KMS-11 (cell line): Measurements from ENCODE around the gene GALNT8.

Experiments used
- H2AFZ ChIP-seq: fragments of 200-600 bp; sonication (generic); 2 replicates; pipeline ENCODE4 v1.6.1; 2016; ENCODE audit warnings: antibody characterized with exemption, mixed run types, low read depth
- H3K27ac ChIP-seq: fragments of 200-600 bp; sonication (generic); 2 replicates; pipeline ENCODE4 v1.6.1; 2016; ENCODE audit warnings: mild to moderate bottlenecking, mixed run types
- H3K27me3 ChIP-seq: fragments of 200-600 bp; sonication (generic); 2 replicates; pipeline ENCODE4 v1.6.1; 2017; ENCODE audit warnings: mild to moderate bottlenecking, low read depth, mixed run types, moderate library complexity; ENCODE audit not compliant: insufficient read depth
- H3K36me3 ChIP-seq: fragments of 200-600 bp; sonication (generic); 2 replicates; pipeline ENCODE4 v1.6.1; 2017; ENCODE audit warnings: mild to moderate bottlenecking, mixed run types; ENCODE audit not compliant: insufficient read depth
- H3K4me1 ChIP-seq: fragments of 200-600 bp; sonication (generic); 2 replicates; pipeline ENCODE4 v1.6.1; 2016; ENCODE audit warnings: mild to moderate bottlenecking, low read depth, mixed run types; ENCODE audit not compliant: poor library complexity, severe bottlenecking
- H3K4me2 ChIP-seq: fragments of 200-600 bp; sonication (generic); 2 replicates; pipeline ENCODE4 v1.7.0; 2016; ENCODE audit warnings: mild to moderate bottlenecking, mixed run types
- H3K4me3 ChIP-seq: fragments of 200-600 bp; sonication (generic); IDR thresholded peaks from 2 replicates; pipeline ENCODE4 v1.6.1; 2017; ENCODE audit warnings: low read depth, low read length, mixed read lengths; ENCODE audit not compliant: insufficient read depth
- H3K79me2 ChIP-seq: fragments of 200-600 bp; sonication (generic); 2 replicates; pipeline ENCODE4 v1.6.1; 2016; ENCODE audit warnings: low read depth, mixed run types; ENCODE audit not compliant: insufficient read depth
- H3K9ac ChIP-seq: fragments of 200-600 bp; sonication (generic); 2 replicates; pipeline ENCODE4 v1.6.1; 2016; ENCODE audit warnings: mild to moderate bottlenecking, mixed run types
- H4K20me1 ChIP-seq: fragments of 200-600 bp; sonication (generic); 2 replicates; pipeline ENCODE4 v1.6.1; 2016; ENCODE audit warnings: mild to moderate bottlenecking, mixed run types; ENCODE audit not compliant: insufficient read depth
- CTCF ChIP-seq: fragments of 200-600 bp; sonication (generic); conservative IDR thresholded peaks from 2 replicates; pipeline ENCODE4 v1.6.1; 2017; ENCODE audit warnings: low read depth, mild to moderate bottlenecking, antibody characterized with exemption, low read length, moderate library complexity, mixed read lengths

The GALNT8 gene

DNA sequence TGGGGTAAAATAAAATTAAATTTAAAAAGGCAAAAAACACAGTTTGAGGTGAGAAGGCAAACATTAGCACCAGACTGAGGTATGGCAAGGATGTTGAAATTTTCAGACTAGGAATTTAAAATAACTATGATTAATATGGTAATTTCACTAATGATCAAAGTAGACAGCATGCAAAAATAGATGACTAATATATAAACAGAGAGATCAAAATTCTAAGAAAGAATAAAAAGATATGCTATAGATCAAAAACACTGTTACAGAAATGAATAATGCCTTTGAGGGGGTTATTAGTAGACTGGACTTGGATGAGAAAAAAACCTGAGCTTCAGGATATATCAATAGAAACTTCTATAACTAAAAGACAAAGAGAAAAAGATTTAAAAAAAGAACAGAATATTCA is 14.4 kb upstream of the GALNT8 start:
- Histone ChIP-seq H3K9ac (no peak overlapping the region), H4K20me1 (no peaks in the 10 kb centered on the region), H3K4me3 (no peak overlapping the region), H3K36me3 (no peaks in the 10 kb centered on the region), H3K27me3 (no peaks in the 10 kb centered on the region), H3K4me2 (no peak overlapping the region), H3K4me1 (no peaks in the 10 kb centered on the region), H3K79me2 (no peaks in the 10 kb centered on the region), H3K27ac (no peak overlapping the region), H2AFZ (no peak overlapping the region)
- no peak for TF ChIP-seq CTCF

- Histone ChIP-seq H3K79me2 (no peaks in the 10 kb centered on the region), H3K27ac (no peak overlapping the region), H4K20me1 (no peaks in the 10 kb centered on the region), H3K27me3 (no peaks in the 10 kb centered on the region), H2AFZ (no peak overlapping the region), H3K36me3 (no peaks in the 10 kb centered on the region), H3K4me3 (no peak overlapping the region), H3K9ac (no peak overlapping the region), H3K4me2 (no peak overlapping the region), H3K4me1 (no peaks in the 10 kb centered on the region)
- no peak for TF ChIP-seq CTCF
Measured at GRCh38 chr12:4707306-4707705, 12.9 kb upstream of the GALNT8 start.

DNA sequence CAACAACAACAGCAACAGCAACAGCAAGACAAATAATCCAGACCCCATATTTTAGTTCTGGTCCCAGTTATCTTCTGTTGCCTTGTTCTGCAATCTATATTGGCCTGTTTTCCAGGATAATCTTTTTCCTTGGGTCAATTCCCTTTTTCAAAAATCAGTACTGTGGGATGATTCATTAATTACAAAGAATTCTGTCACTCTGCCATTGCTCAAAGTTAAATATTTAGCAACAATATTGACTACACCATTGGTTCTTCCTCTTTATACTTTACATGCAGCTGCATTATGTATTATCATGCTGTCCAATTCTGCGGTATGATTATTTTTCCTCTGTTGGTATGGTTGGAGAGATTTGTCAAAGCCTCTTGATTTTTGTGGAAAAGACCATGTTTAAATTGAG is 10.1 kb upstream of the GALNT8 start:
- Histone ChIP-seq H2AFZ (no peak overlapping the region), H3K27ac (no peak overlapping the region), H3K4me2 (no peak overlapping the region), H3K4me3 (no peak overlapping the region), H3K9ac (no peak overlapping the region), H3K79me2 (no peaks in the 10 kb centered on the region), H3K4me1 (no peaks in the 10 kb centered on the region), H4K20me1 (no peaks in the 10 kb centered on the region), H3K27me3 (no peaks in the 10 kb centered on the region), H3K36me3 (no peaks in the 10 kb centered on the region)
- no peak for TF ChIP-seq CTCF

DNA sequence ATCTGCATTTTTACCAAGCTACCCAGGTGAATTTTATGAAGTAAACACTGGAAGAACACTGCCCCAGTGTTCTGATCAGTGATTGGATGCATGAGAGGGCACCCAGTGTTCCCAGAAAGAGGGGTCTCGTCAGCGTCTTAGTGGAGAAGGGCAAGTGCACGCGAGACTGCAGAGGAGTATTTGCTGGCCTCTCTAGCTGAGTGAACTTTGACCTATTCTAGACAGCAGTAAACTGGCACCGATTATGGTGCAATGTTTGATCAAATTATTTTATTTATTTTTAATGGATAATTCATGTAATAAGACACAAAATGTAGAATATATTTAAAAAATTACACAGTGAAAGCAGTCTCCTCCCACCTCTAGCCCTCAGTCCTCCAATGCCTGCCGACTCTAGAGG is 5.3 kb upstream of the GALNT8 start:
- H3K79me2 ChIP-seq: no peaks in the 10 kb centered on the region
- H3K4me2 ChIP-seq: no peak overlapping the region
- no peak overlapping the region for H2AFZ ChIP-seq
- H3K4me3 ChIP-seq: no peak overlapping the region
- H3K4me1 ChIP-seq: no peaks in the 10 kb centered on the region
- no peaks in the 10 kb centered on the region for H3K27me3 ChIP-seq
- no peak for TF ChIP-seq CTCF
- H3K9ac ChIP-seq: no peak overlapping the region
- no peak overlapping the region for H3K27ac ChIP-seq
- H4K20me1 ChIP-seq: no peaks in the 10 kb centered on the region
- H3K36me3 ChIP-seq: no peaks in the 10 kb centered on the region

GRCh38 chr12:4717806-4718205 is 2.4 kb upstream of the GALNT8 start:
- Histone ChIP-seq H3K79me2 (no peaks in the 10 kb centered on the region), H4K20me1 (no peaks in the 10 kb centered on the region), H3K9ac (no peak overlapping the region), H3K27ac (no peak overlapping the region), H3K4me1 (no peaks in the 10 kb centered on the region), H2AFZ (no peak overlapping the region), H3K36me3 (no peaks in the 10 kb centered on the region), H3K27me3 (no peaks in the 10 kb centered on the region), H3K4me2 (no peak overlapping the region), H3K4me3 (no peak overlapping the region)
- no peak for TF ChIP-seq CTCF
